Measurements from ENCODE around the gene FARS2.
"Not testable (repeated sequence)": the region's sequence is repeated elsewhere in the genome, so short reads cannot be mapped to it uniquely, and the experiment has no call there.

FARS2 gene

DNA sequence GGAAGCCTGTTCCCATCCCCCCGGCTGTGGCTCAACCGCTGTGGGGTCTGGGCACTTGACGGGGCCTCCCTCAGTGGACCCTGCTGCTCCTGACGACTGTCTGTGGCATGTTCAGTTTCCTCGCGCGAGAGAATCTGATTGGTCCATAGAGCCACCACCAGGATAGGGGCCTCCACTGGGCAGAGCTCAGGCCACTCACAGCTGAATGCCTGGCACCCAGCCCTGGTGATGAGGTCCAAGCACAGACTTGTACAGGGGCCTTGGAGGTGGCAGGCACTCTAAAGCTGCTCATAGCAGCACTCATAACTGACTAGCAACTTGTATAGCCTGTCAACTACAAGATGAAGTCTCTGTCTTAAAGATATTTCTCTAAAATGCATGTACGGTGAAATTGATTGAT, 377.4 kb downstream of the FARS2 start:
- no peak for DNase-seq (ENCODE audit: low spot score)

DNA sequence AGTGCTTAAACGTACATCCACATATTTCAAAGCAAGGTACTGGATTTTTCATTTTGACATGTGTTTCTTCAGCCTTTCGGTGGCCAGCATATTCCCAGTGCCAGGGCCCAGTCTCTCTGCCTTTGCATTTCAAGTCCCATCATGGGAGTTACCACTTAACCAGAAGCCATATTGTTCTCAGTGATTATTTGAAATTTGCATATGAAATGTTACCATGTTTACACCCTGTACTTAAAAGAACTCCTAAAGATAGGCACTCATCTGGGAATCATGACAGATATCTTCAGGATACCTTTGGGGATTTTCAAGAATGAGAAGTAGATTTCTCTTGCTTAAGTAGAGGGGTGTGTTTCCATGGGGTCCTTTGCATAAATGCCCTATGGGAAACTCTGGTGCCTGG, 377.9 kb downstream of the FARS2 start:
- DNase-seq (ENCODE audit: low spot score), result no peak

DNA sequence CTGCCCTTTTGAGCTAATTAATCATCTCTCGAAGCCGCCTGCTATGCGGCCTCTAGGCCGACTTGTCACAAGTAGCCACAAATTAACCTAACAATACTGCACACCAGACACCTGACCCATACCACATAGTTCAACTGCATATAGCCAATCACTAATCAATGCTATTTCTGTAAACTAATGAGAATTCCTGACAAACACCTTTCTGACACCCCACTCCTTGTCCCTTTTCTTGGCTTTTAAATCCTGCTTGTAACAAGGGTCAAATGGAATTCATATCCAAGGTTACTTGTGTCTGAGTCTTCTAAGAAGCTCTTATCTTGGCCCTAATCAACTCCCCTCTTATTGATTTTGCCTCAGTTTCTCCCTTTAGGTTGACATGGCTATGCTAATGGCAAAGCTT, 379.3 kb downstream of the FARS2 start:
- DNase-seq (ENCODE audit: low spot score), result no peak

DNA sequence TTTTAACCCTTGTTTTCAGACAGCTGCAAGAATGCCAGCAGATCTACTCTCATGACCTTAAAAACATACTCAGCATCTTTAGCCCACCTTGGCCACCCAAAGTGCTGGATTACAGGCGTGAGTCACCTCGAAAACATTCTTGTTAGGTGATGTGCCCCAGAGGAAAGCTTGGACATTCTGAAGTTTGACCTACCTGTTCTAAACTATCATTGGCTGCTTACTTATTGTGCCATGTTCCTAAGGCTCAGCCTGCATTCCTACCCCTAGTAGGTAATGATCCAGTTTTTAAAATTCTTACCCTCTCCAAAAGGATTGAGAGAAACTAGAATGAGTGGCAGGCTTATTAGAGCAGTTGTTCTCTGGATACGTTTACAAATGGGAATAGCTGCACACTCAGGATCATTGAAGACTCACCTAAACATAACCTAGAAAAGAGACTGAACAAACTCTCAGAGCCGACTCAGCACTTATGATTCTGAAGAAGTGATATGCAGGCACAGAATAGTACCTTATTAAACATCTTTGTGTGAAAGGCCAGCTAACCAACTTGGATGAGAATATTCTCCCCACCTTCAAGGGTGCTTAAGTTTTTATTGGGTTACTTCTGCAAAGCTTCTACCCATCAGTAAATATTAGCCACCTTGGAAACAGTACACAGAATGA, 383.3 kb downstream of the FARS2 start:
- no peak for DNase-seq (ENCODE audit: low spot score)

DNA sequence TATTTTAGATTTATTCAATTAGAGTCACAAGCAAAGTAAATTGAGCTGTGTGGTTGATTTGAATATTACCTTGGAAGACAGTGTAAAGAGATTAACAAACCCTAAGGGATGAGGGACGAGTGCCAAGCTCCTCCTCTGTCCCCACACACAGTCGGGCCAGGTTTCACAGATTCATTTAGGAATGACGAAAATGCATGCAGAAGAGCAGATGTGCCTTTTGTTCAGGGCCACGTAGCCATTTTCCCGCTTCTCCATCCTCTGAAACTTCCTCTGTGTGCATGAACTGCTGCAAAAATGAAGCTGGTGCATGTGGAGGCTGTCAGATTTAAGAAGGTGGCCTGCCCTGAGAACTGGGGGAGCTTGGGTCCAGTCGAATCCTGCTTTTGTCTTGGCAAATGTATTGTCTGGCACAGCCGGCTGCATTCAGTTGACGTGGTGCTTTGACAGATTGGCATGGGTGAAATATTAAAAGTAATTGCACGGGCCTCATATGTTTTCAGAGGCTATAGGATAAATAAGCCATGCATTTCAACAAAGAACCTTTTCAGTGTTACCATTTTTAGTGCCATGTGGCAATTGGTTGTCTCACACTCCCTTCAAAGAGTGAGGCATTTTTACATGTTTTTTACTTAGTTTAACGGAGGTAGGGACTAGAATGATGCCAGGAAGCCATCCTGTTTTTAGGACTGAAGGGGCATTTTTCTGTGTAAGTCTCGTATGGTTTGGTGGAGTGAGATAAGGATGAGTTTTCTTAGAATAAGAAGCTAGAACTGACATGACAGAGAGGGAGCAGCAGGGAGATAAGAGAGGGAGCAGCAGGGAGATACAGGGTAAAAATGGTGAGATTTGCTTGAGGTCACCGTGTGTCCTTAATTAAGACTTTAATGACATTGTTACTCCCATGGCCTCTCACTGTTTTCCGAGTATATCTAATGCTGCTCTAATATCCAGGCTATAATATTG, 384.3 kb downstream of the FARS2 start:
- DNase-seq (ENCODE audit: low spot score), result no peak

DNA sequence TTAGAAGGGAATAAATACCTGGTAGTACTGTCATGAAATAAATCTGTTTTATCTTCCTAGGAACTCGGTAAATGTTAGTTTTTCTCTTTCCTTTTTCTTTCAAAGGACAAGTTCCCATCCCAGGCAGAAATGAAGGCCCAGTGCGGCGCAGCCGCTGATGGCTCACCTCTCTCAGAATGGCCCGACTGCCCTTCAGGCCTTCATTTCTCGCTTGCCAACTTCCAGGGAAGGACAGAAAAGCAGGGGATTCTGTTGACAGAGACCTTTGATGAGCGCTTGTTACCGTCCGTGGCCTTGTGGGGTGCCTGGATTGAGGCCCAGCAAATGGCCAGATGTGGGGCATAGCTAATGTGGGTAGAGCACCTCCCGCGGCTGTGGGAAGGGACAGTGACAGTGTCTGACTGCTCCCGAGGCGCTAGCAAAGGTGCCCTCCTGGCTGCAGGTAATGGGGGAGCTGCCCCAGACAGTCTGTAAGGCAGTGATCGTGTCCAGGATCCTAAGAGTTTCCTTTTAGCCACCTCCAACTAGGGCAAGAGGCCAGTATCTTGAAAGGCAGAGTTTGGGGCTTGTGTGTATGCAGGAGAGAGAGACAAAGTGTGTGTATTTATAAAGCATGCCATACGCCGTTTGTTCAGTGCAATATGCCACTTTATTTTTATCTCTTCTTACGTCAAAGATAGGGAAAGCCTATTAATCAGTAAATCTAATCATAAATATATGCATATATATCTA, 391.3 kb downstream of the FARS2 start:
- no peak for DNase-seq (ENCODE audit: low spot score)

DNA sequence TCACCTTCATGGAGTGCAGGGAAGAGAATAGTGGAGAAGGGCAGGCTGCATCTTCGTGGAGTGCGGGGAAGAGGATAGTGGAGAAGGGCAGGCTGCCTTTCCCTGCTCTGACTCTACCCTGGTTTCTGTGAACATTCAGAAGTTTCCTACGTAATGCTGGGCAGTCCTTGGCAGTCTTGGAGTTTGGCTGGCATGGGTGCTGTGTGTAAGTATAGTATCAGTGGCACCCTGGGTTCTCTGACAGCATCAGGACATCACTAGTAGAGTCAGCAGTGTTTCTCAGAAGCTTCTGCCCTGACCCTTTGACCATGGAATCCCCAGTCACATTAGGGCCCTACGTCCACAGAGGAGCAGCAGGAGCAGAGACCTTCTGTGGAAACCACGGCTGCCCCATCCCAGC, 392.5 kb downstream of the FARS2 start:
- DNase-seq (ENCODE audit: low spot score), result no peak

DNA sequence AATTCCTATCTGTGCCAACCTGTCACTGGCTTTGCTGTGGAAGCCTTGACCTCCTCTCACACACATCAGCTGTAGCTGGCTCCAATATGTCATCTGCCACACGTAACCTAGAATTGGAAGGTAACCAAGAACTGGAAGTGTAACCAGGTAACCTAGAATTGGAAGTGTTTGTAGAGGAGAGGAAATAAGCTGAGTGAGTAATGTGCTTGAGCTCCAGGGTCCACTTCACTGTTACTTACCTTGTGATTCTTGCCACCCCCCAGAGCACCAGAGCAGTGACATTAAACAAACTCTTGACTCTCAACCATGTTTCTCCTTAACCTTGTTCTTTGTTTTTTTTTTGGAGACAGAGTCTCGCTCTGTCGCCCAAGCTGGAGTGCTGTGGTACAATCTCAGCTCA, 394.9 kb downstream of the FARS2 start:
- DNase-seq (ENCODE audit: low spot score), result no peak

DNA sequence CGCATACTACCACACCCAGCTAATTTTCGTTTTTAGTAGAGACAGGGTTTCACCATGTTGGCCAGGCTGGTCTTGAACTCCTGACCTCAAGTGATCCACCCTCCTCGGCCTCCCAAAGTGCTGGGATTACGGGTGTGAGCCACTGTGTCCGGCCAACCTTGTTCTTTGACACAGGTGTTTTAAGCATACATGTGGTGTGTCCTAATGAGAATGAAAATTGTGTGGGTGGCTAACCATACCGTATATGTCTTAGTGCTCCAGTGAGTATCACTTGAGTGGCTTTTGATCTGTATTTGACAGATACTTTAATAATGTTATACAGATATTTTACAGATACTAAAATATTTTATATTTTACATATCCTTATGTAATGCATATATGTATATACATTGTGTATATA, 395.4 kb downstream of the FARS2 start:
- DNase-seq (ENCODE audit: low spot score), result not testable (repeated sequence)

DNA sequence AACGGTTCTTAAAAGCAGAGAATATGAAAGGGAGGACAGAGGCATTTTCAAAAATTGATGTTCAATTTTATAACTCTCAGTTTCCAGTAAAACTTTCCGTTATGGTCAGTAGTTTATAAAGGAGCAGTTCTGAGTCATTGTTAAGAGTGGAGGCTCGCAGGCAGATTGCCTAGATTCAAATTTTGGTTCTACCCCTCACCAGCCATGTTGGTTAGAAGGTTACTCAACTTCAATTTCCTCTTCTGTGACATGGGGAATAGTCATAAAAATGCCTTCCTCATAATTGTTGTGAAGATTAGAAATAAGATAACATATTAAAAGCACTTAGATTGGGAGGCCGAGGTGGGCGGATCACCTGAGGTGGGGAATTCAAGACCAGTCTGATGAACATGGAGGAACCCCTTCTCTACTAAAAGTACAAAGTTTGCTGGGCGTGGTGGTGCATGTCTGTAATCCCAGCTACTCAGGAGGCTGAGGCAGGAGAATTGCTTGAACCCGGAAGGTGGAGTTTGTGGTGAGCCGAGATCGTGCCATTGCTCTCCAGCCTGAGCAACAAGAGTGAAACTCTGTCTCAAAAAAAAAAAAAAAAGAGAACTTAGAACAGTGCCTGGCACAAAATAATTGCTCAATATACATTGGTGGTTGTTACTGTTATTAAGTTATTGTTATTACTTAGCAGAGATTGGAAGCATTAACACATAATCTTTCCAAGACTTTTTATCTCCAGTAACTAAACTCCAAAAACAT, 396.5 kb downstream of the FARS2 start:
- no peak for DNase-seq (ENCODE audit: low spot score)

DNA sequence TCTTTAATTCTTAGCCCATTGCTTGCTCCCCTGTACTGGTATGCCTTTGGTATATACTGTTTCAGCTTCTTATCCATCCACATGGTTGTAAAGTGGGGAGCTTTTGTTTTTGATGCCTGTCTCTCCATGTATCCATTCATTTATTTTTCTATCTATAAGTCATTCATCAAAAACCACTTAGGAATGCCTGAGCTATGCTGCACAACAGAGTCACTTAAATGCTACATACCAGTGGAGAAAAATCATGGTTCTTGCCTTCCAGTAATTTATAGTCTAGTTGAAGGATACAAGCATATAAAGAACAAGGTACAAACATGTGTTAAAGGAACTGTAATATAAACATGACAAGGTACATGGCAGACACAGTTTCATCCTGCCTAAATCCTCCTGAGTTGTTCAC, 398.2 kb downstream of the FARS2 start:
- DNase-seq (ENCODE audit: low spot score), result no peak

DNA sequence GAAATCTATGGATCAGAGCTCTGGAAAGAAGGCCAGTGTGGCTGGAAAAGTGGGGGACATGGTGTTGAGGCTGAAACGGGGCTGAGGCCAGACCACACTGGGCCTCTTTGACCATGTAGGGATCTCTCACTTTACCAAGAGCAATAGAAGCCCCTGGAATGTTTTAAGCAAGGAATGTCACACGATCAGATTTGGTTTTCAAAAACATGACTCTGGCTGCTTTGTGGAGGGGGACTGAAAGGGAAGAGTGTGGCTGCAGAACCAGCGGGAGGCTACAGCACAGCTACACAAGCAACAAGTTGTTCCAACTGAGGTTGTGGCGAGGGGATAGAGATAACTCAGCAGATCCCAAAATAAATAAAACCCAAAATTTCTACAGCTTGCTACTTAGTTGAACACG, 399.5 kb downstream of the FARS2 start:
- DNase-seq (ENCODE audit: low spot score), result no peak

DNA sequence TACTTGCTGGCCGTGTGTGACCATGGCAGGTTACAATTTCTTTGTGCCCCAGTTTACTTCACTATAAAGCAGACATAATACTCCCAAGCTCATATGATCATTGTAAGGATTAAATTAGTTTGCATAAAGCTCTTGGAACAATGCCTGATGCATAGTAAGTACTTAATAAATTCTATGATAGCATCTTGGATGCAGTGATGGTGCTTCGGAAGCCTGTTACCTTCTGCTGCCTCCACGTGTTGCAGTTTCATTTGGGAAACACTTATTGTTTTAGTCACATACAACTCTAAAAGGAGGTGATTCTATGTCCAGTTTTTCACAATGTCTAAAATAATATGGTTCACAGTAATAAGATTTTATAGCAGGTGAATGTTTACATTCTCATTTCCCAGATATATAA, 401.5 kb downstream of the FARS2 start:
- DNase-seq (ENCODE audit: low spot score), result no peak

DNA sequence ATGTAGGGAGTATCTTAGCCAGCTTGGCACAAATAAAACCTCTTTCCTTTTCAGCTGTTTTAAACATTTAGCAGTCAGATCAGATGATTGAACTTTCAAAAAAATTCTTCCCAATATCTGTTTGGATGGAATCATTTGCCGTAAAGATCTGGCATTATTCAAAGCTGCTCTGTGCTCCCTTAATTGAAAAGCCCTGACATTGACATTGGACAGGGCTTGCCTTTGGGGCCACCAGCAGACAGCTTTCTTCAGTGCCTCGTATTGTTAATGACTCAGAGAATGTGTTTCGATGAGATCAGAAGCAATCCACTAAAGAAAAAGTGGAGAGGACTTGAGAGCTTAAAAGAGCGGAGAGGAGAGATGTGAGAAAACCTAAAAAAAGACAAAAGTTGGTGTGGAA, 401.9 kb downstream of the FARS2 start:
- no peak for DNase-seq (ENCODE audit: low spot score)

DNA sequence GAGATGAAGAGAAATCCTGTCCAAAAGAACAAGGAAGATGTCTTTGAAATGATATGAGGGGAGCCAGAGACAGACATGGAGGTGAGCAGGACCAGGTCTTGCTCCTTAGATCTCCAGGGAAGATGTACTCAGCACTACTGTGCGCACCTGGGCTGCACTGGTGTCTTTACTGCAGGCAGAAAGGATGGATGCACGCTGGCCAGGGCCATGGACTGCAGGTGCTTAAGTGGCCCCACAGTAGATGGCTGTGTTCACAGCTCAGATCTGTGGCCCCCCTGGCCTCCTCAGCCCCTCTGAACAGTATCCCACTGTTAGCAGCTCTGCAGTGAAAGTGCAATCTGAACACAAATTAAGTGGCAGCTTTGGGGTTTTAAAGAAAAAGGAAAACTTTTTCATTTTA, 402.4 kb downstream of the FARS2 start:
- no peak for DNase-seq (ENCODE audit: low spot score)

DNA sequence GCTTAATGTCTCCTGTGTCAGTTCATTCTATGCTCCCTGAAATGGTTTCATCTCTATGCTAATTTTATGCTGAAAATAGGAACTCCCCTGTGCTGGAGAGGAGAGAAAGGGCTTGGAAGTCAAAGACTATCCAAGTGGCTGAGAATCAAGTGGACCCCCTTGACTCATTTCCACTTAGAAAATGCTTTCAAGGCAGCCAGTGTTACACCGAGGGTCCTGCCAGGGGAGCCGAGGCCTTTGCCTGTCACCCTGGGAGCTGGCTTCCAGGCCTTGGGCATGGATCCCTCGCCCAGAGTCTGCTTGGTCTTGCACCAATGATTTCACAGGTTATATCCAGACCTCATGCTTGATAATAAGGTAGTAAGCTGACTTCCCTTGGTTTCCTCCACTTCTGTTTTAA, 402.8 kb downstream of the FARS2 start:
- DNase-seq (ENCODE audit: low spot score), result no peak

DNA sequence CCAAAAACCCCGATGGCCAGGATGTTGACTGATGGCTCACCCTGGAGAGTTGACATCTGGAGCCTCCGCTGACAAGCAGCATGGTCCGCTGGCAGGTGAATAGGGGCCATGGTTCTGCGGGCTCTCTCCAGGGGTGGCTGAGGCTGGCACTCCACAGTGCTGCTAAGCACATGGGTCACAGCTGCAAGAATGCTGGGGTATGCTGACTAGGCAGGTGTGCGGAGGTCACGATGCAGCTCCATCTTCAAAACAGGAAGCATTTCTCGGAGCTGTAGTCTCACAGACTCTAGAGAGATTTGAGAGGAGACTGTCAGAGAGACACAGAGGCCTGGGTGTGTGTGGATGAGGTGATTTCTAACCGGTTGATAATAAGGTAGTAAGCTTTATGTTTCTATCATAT, 403.9 kb downstream of the FARS2 start:
- no peak for DNase-seq (ENCODE audit: low spot score)

DNA sequence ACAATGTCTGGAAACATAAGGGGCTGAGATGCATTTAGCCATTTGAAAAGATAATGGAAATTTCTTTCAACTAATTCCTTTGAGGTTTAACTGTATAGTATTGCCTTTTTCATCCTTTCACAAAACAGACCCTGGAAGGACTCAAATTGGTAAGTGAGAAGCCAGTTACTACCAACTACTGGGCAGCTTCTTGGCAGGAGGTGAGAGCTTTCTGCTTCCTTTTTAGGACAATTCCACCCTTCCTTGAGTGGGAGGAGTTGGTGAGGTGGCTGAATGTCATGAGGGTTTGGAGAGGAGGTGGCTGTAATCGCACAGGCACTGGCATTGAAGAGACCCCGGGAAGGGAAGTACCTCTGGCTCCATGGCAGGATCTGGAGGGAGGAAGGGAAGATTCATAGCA, 404.4 kb downstream of the FARS2 start:
- no peak for DNase-seq (ENCODE audit: low spot score)

DNA sequence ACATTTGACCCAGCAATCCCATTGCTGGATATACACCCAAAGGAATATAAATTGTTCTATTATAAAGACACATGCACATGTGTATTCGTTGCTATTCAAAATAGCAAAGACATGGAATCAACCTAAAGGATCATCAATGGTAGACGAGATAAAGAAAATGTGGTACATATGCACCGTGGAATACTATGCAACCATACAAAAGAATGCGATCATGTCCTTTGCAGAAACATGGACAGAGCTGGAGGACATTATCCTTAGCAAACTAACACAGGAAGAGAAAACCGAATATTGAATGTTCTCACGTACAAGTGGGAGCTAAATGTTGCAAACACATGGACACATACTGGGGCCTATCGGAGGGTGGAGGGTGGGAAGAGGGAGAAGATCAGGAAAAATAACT, 405.4 kb downstream of the FARS2 start:
- no peak for DNase-seq (ENCODE audit: low spot score)

DNA sequence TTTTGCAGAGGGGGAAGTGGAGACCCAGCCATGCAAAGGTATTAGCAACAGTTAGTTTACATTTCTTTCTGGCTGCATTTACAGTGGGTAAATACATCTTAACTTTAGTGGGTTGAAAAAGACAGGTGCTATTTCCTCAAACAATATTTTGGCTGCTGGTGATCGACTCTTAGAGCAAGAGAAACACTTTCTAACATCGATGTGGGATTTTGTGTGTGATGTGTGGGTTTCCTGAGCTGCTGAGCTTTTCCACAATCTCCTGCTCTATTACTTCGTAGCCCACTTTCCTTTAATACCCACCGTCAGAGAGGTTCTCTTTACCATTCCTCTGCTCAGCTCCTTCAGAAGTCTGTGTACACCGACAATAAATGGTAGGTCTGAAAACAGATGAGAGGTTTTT, 406.4 kb downstream of the FARS2 start:
- DNase-seq (ENCODE audit: low spot score), result no peak

DNA sequence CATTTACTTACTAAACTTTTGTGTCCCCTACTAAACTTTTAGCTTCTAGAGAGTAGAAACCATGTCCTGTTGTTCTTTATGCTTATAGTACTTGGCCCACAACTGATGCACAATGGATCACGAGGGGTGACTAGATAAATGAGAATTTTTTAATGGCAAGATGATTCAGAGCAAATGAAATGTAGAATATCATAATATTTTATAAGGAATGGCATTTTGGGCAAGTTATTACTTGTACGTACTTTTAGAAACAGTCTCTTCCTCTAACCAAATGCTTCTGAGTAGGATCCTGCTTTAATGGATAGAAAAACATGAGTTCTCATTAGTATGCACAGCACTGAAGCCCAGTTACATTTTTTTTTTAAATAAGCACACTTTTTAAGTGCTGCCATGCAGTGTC, 409.1 kb downstream of the FARS2 start:
- DNase-seq (ENCODE audit: low spot score), result no peak
